LNCAP (cell line): ENCODE data around the gene PMM1.

Source experiments
- CTCF ChIP-seq: fragments of 450-650 bp; IDR thresholded peaks from 2 replicates; pipeline ENCODE4 v1.5.1; 2017; ENCODE audit warnings: mild to moderate bottlenecking

PMM1 gene

GRCh38 chr22:41584881-41585280 is 4.8 kb downstream of the PMM1 start:
- no peak for TF ChIP-seq CTCF

GRCh38 chr22:41582694-41583093 is 6.9 kb downstream of the PMM1 start:
- no peak for TF ChIP-seq CTCF

GRCh38 chr22:41579997-41580355 is 9.7 kb downstream of the PMM1 start:
- no peak for TF ChIP-seq CTCF

- no peak for TF ChIP-seq CTCF
Observed at GRCh38 chr22:41579297-41579996, 10.2 kb downstream of the PMM1 start.

- TF ChIP-seq CTCF, result no peak
Observed at GRCh38 chr22:41578818-41579217, 10.8 kb downstream of the PMM1 start.

- TF ChIP-seq CTCF, result no peak
Observed at GRCh38 chr22:41578114-41578513, 11.5 kb downstream of the PMM1 start.

- TF ChIP-seq CTCF, result peak; percentile 43
Observed at GRCh38 chr22:41576877-41577276, 12.8 kb downstream of the PMM1 start.

GRCh38 chr22:41575533-41575932 is 14.1 kb downstream of the PMM1 start:
- TF ChIP-seq CTCF, result no peak
